RCC 7860 (cell line): ENCODE data around the gene FLII.
"Not testable (repeated sequence)": the region's sequence is repeated elsewhere in the genome, so short reads cannot be mapped to it uniquely, and the experiment has no call there.

Experiments
- DNase-seq: peaks from one replicate; pipeline ENCODE4 v3.0.0-alpha.2; 2015; ENCODE audit warnings: low spot score
- FAIRE-seq: peaks from 2 replicates; lab custom pipeline; 2012; peaks lifted over from hg19 to GRCh38; lab: Jason Lieb, UNC

The FLII gene

DNA sequence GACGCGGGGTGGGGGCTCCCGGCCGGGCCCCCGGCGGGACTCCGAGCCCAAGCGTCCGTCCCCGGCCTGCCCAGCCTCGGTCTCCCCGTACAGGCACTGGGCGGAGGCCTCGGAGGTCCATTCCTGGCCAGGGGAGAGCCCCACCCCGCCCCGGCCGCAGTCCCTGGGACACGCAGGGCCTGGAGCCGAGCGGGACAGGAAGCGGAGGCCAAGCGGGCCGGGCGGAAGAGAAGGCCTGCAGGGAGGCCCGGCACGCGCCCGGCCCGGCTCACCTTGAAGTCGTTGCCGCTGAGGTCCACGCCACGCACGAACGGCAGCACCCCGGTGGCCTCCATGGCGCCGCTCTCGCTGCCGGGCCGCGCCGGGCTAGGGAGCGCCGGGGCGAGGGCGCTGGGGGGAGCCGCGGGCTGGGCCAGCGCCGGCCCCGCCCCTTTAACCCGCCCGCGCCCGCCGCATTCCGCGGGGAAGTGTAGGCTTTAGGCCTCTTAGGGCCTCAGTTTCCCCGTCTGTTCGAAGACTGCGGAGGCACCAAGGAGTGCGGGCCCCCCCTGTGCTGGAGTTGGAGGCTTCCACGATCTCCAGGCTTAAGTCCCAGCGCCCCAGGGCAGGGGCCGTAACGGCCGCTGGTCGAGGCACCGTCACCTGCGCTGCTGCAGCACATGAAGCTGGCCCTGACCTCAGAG, at the start of gene FLII:
Gene FLII, minus strand, starts transcription at position 383 of the 683 bp plus-strand sequence. Its CDS starts 48 bp downstream, at position 335.
- no peak for FAIRE-seq
- peak; percentile 10 for DNase-seq

DNA sequence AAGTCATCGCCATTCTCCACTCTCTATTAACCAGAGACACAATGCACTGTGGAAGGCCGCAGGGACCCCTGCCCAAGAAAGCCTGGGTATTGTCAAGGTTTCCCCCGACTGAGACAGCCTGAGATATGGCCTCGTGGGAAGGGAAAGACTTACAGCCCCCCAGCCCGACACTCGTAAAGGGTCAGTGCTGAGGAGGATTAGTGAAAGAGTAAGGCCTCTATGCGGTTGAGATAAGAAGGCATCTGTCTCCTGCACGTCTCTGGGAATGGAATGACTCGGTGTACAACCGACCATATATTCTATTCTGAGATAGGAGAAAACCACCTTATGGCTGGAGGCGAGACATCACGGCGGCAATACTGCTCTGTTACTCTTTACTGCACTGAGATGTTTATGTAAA, 44.7 kb upstream of the FLII start:
- not testable (repeated sequence) for DNase-seq, FAIRE-seq

DNA sequence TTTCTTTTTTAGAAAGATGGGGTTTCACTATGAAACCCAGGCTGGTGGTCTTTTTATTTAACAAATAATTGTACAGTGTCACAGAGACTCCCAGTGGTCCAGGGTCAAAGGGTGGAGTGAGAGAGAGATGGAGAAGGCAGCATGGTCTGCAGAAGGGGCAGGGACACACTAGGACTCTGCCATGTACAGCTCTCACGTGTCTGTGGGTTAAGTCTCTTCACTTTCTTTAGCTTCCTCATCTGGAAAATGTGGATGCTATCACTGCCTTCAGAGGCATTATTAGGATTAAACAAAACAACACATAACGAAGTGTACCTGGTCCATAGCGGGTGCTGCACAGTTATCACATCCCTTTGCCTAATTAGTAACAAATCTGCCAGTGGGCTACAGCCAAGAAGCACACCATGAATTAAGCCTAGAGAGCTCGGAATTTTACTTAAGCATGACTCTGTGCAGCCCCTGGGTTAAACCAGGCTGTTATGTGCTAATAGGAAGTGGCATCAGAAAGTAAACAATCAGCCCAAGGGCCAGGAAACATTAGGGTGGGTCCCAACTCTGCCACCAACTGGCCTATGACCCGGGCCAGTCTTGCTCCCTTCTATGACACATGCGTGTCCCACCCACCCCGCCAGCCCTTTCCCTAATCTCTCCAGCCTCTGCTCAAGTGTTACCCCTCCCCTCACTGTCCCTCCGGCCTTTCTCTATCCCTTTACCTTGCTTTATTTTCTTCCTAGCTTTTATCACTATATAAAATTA, 42.4 kb upstream of the FLII start:
- DNase-seq (no peak), FAIRE-seq (no peak)

DNA sequence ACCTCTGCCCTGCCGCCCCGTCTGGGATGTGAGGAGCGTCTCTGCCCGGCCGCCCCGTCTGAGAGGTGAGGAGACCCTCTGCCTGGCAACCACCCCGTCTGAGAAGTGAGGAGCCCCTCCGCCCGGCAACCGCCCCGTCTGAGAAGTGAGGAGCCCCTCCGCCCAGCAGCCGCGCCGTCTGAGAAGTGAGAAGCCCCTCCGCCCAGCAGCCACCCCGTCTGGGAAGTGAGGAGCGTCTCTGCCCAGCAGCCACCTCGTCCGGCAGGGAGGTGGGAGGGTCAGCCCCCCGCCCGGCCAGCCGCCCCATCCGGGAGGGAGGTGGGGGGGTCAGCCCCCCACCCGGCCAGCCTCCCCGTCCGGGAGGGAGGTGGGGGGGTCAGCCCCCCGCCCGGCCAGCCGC, 39.5 kb upstream of the FLII start:
- DNase-seq, FAIRE-seq: not testable (repeated sequence)

DNA sequence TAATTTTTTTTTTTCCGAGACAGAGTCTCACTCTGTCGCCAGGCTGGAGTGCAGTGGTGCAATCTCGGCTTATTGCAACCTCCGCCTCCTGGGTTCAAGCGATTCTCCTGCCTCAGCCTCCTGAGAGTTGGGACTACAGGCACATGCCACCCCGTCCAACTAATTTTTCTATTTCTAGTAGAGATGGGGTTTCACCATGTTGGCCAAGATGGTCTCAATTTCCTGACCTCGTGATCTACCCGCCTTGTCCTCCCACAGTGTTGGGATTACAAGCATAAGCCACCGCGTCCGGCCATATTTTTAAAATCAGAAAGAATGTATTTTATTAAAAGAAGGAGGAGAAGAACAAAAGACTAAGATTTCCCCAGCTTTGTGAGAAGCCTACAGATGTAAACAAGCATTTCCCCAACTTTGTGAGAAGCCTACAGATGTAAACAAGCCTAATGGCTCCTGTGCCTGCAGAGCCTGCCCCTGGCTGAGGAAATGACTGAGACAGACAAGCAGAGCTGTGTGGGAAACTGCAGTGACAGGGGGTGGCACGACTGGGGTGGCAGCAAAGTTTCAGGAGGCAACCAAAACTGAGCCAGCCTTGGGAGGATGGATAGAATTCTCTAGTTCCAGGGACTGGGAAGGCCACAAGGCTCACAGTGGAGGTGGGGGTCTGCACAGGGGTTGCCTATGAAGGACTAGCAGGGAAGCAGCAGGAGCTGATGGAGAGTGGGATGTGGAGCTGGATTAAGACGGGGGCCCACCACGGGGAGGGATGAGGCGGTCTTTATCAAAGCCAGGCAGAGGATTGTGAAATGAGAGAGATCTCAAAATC, 33.4 kb upstream of the FLII start:
- FAIRE-seq = no peak
- no peak for DNase-seq

DNA sequence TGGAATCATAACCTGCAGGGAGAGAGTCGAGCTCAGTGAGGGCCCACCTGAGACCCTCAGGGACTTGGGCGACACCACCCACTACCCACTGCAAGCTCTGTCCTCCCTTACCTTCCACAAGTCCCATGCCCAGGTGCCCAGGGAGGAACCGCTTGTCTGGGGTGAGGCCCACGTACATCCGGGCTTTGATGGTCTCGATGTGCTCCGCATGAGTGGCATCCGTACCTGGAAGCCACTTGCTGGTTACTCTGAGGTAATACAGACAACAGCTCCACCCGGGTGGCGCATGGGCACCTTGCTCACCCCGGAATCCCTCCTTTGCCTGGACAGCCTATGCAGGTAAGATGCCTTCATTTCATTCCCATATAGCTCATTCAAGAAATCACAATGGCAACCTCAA, 26.8 kb upstream of the FLII start:
- FAIRE-seq (no peak), DNase-seq (no peak)

DNA sequence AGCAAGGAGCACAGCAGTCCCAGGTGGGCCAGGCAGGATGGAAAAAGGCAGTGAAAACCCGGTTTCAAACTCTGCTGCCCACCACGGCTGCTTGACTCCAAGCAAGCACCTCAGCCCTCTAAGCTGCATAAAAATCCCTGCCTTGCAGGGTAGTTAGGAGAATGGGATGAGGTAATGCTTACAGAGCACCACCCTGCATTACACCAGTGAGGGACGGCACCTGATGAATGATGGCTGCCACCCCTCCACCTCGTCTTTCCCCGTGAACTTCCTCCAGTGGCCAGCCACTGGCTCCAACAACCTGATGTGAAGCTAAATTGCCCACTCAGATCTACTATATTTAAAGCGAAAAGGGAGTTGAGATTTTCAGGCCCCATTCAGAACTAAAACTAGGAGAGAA, 23.2 kb upstream of the FLII start:
- FAIRE-seq (no peak), DNase-seq (no peak)

DNA sequence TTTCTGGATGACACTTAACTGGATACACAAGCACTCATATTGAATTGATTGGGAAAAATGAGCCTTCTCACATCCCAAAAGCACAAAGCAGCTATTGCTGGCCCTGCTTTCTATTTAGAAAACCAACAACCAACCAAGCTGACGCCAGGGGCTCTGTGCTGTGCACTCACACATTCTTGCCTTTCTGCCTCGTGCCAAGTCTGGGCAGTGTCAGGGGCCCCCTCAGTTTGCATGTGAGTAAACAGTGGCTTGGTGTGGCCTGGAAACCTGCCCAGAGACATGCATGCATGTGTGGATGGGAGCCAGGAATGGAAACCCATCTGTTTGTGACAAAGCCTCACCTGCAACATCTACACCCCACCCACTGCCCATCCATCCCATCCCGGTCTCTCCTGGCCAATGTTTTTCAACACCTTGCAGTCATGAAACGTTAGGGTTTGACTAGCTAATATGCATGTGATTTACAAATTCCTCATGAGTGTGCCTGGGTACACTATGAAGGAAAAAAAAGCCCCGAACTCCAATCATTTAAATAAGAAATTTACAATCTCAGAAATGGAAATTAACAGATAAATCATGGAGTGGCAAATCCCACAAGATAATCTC, 22.3 kb upstream of the FLII start:
- DNase-seq = no peak
- FAIRE-seq = no peak

DNA sequence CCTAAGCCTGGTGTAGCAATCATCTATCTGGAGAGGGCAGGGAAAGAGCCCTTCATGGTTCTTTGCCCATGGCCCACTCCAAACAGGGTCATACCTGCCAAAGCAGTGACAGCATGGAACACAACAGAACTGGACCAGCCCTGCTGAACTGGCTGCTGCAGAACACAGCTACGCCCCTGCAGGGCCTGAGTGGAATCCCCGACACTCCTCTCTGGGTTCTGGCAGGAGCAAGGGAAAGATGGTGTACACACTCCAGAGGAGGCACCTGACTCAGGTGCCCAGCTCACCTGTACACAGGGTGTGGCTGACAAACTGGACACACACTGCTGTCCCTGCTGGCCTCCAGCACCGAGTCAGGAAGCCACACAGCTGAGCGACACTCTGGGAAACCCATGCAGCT, 21.7 kb upstream of the FLII start:
- FAIRE-seq (no peak), DNase-seq (no peak)

DNA sequence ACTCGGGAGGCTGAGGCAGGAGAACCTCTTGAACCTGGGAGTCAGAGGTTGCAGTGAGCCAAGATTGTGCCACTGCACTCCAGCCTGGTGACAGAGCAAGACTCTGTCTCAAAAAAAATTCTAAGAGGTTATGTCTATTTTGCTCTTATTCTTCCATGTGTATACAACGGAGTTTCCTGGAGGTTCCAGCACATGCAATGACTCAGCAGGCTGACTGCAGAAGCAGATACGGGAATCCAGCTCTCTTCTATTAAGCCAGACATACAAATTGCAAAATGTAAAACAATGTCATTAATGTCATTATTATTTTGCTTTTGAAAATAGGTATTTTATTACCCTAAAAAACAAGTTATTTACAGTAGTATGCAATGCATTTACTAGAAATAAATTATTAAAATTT, 20.3 kb upstream of the FLII start:
- DNase-seq = no peak
- no peak for FAIRE-seq

DNA sequence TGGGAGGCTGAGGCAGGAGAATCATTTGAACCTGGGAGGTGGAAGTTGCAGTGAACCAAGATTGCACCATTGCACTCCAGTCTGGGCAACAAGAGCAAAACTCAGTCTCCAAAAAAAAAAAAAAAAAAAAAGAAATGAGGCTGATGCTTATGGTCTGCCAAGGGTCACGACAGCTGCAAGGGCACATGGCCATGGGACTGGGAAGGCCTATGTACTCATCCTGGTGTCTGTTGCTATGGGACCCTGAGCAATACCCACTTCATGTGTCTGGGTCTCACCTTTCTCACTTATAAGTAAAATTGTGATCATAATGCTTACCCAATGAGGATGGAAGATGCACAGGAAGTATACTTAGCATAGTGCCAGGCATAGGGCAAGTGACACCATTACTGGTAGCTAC, 18.5 kb upstream of the FLII start:
- no peak for FAIRE-seq
- DNase-seq = no peak

DNA sequence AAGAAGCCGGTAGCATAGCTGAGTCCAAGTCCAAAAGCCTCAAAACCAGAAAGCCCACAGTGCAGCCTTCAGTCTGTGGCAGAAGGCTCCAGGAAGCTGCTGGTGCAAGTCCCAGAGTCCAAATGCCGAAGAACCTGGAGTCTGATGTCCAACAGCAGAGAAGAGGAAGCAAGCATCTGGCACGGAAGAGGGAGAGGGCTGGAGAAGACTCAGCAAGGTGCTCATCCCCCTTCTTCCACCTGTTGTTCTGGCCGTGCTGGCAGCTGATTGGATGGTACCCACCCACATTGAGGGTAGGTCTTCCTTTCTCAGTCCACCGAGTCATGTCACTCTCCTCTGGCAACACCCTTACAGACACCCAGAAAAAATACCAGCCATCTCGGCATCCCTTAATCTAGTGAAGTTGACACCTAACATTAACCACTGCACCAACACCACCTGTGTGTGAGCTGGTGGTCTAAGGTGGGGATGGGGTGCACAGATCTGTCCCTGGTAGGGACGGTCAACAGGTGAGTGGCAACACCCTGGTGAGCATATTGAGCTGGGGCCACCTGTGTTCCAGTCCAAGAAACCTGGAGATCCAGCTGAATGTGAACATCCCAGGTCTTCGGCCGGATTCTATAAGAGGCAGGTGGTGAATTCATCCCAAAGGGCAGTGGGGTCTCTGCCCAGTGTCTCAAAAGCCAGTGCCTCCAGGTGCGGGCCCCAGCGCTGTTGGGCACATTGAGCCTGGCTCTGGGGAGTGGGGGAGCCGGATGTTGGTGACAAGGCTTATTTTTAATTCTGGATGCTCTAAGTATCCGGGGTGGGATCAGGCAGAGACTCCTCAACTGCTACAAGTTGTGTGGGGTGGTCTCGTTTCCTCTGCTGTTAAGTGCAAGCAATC, 11.8 kb upstream of the FLII start:
- FAIRE-seq = no peak
- no peak for DNase-seq

DNA sequence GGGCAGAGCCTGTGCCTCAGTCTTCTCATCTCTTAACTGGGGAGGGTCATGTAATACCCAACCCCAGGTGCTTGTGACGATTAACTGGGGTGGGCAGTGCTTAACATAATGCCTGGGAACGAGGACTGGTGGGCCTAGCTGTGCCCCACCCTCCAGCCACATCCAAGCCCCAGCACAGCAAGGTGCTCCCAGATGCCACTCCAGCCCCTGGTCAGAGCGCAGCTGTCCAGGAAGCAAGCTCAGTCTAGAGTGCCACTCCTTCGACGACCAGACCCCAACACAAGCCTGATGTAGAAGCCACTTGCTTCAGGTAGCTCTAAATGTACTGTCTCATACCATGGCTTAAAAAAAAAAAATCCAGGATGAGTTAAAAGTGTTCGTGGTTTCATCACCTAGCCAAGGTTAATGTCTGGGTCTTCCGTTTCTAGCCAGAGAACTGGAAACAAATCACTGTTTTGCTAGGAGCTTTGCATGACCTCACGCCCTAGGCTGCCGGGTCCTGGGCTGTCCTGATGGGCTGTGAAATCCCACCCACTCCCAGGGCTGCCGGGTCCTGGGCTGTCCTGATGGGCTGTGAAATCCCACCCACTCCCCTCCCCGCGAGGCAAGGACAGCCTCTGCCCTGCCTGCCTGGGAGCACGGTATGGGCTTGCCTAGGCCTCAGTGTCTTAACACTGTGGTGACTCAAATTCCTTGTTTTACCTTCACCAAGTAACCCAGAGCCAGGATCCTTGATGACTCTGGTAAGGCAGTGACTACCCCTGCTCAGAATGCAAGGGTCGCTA, 9.6 kb upstream of the FLII start:
- no peak for FAIRE-seq
- peak; percentile 18 for DNase-seq

DNA sequence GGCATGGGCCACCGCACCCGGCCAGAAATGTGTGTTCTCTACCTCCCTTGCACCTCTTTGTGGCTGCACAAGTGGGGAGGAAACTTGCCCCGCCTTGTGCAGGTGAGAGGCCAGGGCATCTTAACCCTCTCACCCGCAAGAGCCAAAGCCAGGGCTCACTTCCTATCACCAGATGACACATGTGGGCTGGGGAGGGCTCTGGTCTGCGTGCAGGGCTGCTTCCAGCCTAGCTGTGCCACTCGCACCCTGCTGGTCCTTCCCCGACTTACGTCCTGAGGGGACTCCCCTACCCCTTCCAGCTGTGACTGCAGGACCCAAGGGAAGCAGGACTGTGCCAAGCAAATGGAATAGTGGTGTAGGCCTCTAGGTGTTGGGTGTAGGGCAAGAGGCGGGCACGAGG, 8.8 kb upstream of the FLII start:
- DNase-seq (no peak), FAIRE-seq (no peak)

DNA sequence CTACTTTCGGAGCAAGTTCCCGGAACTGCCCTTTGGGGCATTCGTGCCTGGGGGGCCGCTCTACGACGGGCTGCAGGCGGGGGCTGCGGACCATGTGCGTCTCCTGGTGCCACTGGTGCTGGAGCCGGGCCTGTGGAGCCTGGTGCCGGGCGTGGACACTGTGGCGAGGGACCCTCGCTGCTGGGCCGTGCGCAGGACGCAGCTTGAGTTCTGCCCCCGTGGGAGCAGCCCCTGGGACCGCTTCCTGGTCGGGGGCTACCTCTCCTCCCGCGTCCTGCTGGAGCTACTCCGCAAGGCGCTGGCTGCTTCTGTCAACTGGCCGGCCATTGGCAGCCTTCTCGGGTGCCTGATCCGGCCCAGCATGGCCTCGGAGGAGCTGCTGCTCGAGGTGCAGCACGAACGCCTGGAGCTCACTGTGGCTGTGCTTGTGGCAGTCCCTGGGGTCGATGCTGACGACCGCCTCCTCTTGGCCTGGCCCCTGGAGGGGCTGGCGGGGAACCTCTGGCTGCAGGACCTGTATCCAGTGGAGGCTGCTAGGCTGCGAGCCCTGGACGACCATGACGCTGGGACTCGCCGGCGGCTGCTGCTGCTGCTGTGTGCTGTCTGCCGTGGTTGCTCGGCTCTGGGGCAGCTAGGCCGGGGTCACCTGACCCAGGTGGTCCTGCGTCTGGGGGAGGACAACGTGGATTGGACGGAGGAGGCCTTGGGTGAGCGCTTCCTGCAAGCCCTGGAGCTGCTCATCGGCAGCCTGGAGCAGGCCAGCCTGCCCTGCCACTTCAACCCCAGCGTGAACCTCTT, 5.5 kb upstream of the FLII start:
- DNase-seq = no peak
- no peak for FAIRE-seq

DNA sequence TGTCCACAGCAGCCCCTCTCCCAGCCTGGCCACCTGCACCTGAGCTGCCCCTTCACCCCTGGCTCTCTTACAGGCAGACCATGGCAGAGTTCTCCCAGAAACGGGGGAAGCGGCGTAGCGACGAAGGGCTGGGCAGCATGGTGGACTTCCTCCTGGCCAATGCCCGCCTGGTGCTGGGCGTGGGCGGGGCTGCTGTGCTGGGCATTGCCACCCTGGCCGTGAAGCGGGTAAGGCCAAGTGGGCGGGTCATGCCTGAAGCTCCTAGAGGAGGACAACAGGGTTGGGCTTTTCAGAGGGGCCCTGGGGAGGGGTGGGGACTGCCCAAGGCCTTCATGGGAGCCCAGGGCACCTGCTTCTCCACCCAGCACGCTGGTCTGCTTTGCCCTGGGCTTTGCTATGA, 4.1 kb upstream of the FLII start:
- no peak for DNase-seq

DNA sequence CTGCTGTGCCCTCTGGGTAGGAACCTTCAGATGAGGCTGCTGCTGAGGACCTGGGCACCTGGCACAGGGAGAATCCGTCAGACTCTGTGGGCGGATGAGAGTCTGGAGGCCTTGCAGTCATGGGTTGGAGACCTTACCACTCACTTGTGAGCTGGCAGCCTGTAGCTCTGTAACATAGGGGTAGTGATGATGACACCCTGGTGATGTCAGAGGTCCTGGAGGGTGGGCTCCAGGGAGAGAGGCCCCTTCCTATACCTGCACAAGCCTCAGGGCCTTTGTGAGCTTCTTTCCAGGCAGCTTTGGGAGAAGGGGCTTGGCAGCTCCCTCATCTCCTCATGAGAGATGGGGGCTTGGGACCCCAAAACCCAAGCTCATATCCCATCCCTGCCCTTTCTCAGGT, 3.6 kb upstream of the FLII start:
- FAIRE-seq (no peak), DNase-seq (no peak)

More for the DNA sequence above, 4.1 kb upstream of the FLII start:
- FAIRE-seq = no peak

DNA sequence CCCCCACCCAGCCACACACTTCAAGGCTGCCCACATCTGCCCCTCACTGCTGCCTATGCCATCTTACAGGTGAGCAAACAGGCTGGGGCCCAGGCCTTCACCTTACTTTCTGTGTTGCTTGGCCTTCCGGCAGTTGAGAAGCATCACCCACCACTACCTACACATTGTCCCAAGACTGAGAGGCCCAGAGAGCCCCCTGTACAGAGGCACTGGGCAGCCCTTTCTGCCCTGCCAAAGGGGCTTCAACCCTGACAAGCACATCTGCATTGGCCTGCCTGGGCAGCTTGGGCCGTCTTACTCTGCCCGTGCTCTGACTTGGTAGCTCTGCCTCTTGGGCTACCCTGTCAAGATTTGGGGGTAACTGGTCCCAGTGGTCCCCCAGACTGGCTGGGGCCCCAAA, 3.1 kb upstream of the FLII start:
- FAIRE-seq (no peak), DNase-seq (no peak)

DNA sequence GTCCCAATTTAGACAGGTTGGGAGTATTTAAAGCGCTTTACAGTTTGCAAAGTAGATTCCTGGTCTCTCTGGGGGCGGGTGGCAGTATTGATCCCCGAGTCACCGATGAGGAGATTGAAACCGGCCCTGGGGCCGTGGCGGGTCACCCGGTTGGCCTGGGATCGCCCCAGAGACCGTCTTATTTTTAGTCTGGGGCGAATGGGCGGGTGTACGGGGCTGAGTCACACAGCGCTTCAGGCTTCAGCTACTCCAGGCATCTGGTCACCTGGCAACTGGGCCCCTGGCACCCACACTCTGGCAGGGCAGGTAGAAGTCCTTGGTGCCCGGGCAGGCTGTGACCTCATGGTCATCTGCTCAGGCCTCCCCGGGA, 2.6 kb upstream of the FLII start:
- FAIRE-seq = peak; percentile 35
- DNase-seq = peak; percentile 81
